HG03571 (cell line): ENCODE data around the gene EPS8.
A peak's percentile ranks its signal among the peaks of the same experiment; 100 is the strongest.

ENCODE experiments used
- ATAC-seq: cut with Tn5 transposase; IDR thresholded peaks from one replicate; pipeline ENCODE4 v1.9.1; 2021; ENCODE audit not compliant: unreplicated experiment

Gene EPS8

DNA sequence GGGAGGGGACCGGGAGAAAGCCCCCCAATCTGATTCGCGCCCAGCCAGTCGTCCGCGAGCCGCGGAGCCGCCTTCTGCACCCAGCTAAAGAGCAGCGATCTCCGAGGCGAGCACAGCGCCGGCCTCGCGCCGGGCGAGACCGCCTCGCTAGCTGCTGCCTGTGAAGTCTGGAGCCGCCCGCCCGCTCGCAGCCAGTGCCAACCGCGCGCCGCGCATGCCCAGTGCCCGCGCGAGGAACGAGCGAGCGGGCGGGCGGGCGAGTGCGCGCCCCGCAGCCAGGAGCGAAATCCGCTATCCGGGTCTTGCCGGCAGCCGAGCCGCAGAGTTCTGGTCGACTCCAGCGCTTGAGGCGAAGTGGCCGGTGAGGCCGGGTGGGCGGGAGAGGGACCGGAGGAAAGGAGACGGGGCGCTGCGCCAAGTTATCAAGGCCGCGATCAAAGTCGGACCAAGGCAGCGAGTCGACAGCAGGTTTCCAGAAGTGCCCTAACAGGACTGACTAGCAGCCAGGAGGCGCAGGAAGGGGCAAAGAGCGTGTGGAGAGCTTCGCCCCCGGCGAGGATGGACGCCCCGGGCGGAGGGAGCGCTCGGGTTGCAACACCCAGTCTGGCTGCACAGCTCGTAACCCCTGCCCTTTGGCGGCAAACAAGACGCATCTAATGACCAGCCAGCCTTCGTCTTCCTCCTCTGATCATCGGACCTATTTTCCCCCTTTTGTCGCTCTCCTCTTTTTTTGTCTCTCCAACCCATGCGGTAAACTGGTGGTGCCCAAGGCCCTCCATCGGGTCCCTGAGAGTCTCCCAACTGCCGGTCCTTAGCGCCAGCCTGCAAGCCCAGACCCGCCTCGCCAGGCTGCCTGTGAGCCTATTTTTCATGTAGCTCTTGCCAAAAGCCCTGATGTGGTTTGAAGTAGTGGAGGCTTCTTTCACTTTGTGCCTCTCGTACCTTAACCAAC, at the start of gene EPS8:
EPS8 (minus strand) TSS at position 169 of the 952 bp plus-strand sequence. CDS start 106,437 bp downstream, outside the sequence.
- ATAC-seq: peak; percentile 92

DNA sequence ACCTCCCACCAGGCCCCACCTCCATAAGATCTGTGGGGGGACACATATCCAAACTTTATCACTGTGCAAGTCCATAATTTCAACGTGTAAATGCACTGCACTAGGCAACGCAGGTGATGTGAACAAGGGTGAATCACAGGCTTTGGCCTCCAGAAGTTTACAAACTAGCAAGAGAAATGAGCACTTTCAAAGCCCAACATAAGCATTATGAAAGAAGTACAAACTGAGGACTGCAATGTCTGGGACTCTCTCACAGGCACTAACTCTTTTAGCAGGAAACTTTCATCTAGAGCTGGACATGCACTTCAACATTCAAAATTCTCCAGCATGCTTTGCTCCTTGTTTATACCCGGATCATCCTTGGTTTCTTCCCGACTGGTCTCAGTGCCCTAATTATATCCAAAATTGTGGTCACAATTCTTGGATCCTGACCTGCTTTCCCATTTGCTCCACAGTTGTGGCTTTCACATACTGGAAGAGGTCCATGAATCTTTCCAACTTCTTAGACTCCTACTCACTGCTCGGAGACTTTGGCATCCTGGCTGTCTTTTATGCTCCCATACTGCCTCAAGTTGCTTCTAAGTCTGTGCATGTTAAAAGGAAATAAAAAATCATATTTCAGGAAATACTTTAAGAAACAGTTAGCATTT, 48.1 kb upstream of the EPS8 start:
- ATAC-seq: no peak

- ATAC-seq: no peak
Observed at GRCh38 chr12:15834575-15834974, 45.4 kb upstream of the EPS8 start.

DNA sequence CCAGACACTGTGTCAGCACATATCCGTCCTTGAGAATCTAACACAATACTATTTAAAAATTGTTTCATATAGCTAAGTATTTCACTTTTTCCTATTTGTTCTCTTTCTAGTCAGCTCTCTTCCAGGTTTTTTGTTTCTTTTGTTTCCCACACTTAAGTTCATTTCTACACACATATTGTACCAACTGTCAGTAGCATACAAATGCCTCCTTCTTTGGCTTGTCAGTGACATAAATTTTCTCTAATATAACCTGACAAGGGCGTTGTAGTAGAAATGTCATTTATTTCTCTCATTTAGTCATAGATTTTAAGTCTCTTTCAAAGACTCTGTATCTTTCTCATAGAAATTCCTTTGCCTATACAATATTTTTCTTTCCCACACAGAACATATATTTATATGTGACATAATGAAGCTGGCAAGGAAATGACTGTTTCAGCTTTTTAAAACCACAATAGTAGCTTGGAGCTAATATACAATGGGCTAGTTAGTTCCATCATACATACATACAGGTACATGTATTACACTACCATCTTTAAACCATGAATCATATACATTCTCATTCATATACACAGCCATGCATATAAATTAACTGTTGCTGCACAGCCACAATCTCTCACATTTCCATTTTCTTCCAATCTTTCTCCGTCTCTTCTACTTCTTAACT, 42.3 kb upstream of the EPS8 start:
- ATAC-seq: no peak

DNA sequence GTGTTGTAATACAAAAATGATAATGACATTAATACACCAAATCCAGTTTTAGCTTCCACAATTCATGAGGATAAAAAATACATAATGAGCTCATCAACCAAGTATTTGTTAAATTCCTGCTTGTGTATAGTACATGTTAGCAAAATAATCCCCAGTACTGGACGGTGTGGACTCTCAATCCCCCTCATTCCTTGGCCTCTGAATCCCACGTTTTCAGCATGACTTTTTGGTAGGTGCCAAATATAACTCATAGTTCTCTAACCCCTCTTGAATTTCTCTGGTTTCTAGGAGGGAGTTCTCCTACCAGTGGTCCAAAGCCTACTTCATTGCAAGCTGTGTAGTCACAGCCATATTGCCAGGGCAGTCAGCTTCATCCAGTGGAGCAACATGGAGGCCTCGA, 41.4 kb upstream of the EPS8 start:
- ATAC-seq: no peak

GRCh38 chr12:15829949-15830348, 40.8 kb upstream of the EPS8 start:
- ATAC-seq: no peak

DNA sequence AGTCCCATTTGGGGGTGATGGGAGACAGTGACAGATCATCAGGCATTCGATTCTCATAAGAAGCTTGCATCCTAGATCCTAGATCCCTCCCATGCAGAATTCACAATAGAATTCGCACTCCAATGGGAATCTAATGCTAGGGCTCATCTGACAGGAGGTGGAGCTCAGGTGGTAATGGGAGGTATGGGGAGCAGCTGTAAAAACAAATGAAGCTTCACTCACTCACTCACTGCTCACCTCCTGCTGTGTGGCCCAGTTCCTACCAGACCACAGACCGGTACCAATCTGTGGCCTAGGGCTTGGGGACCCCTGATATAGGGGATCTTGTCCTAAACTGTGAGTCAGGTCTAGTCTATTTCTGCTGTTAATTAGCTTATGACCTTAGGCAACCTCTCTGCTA, 40.1 kb upstream of the EPS8 start:
- no peak for ATAC-seq

GRCh38 chr12:15827136-15827535, 37.9 kb upstream of the EPS8 start:
- ATAC-seq: no peak

- no peak for ATAC-seq
Observed at GRCh38 chr12:15824516-15824915, 35.3 kb upstream of the EPS8 start.

- no peak for ATAC-seq
Observed at GRCh38 chr12:15823360-15824128, 34.4 kb upstream of the EPS8 start.

DNA sequence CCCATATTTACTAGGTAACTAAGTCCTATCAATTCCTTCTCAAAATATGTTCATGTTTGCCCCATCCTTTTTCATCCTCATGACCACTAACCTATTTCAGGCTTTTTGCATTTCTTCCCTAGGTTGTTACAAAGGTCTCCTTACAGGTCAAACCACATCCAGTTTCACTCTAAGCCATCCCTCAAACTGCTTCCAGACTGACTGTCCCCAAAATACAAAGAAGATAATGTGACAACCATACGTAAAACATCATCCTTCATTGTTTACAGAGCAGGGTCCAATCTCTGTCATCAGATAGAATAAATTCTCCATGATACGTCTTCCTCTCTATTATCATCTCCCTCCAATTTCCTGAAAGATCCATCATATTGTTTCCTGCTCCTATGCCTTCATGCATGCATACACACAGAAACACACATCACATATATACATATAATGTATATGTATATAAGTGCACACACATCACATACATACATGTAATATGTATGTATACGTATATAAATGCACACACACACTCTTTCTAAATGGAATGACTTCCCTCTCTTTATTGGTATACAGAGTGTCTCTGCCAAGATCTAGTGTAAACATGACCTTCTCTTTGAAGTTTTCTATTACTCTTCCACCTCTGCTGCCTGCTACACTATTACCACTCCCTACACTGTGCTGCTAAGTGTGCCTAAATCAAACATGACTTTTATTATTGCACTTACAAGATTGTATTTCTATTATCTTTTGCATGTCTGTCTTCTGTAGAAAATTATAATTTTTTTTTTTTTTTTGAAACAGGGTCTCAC, 30.7 kb upstream of the EPS8 start:
- ATAC-seq: no peak

GRCh38 chr12:15818418-15818817, 29.2 kb upstream of the EPS8 start:
- no peak for ATAC-seq

GRCh38 chr12:15815730-15816129, 26.5 kb upstream of the EPS8 start:
- ATAC-seq: no peak

GRCh38 chr12:15811214-15812127, 22.3 kb upstream of the EPS8 start:
- no peak for ATAC-seq

GRCh38 chr12:15808652-15809051, 19.5 kb upstream of the EPS8 start:
- no peak for ATAC-seq

DNA sequence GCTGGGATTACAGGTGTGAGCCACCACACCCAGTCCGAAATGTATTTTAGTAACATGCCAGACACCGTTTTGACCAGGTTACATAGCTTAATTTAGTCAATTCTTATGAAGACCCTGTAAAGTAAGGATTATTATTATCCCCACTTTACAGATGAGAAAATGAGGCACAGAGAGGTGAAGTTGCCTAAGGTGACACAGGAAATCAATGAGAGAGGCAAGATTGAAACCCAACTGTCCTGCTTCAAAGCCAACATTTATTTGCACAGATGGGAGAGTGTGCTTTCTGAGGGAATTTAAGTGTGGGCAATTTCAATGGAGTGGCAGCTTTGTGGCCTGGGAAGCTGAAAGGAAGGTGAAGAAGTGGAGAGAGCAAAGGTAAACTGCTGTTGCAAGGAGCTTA, 19.1 kb upstream of the EPS8 start:
- ATAC-seq: no peak

GRCh38 chr12:15806826-15807225, 17.6 kb upstream of the EPS8 start:
- no peak for ATAC-seq

DNA sequence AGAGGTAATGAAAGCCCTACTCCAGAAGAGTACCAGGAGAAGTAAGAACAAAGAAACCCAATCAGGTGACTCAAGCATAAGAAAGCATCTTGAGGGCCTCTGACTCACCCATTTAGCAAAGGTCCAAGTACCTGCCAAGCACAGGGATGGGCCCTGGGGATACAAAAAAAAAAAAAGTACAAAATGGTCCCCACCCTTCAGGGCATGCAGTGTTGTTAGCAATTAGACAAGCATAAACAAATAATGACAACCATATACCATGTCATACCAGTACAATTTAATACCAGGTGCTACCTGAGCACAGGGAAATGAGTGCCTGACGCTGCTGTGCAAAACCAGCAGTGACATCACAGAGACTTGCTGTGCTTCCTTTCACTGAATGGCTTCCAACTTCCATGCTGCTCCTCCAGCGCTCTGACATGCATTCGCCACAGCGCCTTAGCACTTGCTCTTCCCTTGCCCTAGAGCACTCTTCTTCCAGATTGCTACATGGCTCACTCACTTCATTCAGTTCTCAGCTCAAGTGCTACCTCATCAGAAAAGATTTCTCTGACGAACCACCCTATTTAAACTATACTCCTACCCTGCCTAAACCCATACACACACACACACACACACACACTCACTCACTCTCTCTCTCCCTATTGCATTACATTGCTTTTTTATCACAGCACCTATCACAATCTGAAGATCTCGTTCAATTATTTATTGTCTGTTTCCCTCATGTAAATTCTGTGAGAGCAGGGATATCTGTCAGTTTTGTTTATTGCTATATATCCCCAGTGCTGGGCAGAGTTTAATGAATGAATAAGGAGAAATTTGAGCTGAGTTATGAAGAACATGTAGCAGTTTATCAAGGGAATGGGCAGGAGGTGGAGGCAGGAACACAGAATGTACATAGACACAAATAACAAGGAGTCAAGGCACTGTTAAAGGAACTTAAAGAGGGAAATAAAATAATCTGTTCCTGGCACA, 12.9 kb upstream of the EPS8 start:
- no peak for ATAC-seq
